GM19463 (cell line): ENCODE results near the gene DMPK.

Experiments
- ATAC-seq: cut with Tn5 transposase; IDR thresholded peaks from one replicate; pipeline ENCODE4 v1.9.1; 2021; ENCODE audit warnings: mild to moderate bottlenecking, moderate library complexity; ENCODE audit not compliant: unreplicated experiment

The DMPK gene

GRCh38 chr19:45770192-45771101 lies 11.8 kb downstream of the DMPK start:
- peak; percentile 48 for ATAC-seq

- no peak for ATAC-seq
Observed at GRCh38 chr19:45769821-45770191, 12.5 kb downstream of the DMPK start.

- ATAC-seq: peak; percentile 59
Observed at GRCh38 chr19:45768984-45769782, 13.1 kb downstream of the DMPK start, which contains the start of gene SIX5. Gene SIX5, minus strand, starts transcription at chr19:45769252. Its CDS starts 408 bp downstream, at chr19:45768844.

- ATAC-seq: no peak
Observed at GRCh38 chr19:45768655-45768983, 13.7 kb downstream of the DMPK start.

GRCh38 chr19:45767881-45768654 lies 14.2 kb downstream of the DMPK start:
- no peak for ATAC-seq

GRCh38 chr19:45767410-45767880 lies 14.8 kb downstream of the DMPK start:
- no peak for ATAC-seq

GRCh38 chr19:45766869-45767346 lies 15.4 kb downstream of the DMPK start:
- no peak for ATAC-seq

DNA sequence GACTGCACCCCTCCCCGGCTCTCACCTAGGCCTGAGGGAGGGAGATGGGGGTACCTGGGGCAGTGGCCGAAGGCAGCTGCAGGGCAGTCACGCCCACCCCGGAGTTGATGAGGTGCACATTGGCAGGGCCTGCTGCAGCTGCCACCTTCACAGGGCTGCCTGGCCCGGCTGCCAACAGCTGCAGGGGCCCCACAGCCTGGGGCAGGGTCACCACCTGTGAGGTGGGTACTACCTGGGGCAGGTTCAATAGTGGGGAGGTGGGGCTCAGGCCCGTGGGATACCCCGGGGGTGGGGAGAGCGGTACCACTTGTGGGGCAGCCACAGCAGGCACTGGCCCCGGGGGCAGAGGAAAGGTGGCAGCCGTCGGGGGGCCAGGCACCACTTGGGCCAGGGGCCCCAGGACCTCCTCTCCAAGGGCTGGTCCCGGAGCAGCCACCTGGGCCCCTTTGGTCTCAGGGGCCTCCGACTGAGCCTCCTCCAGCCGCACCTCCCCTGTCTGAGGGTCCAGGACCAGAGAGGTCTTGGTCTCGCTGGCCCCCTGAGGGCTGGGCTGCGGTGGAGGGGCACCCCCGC lies 15.9 kb downstream of the DMPK start:
- no peak for ATAC-seq

GRCh38 chr19:45765702-45766295 lies 16.5 kb downstream of the DMPK start:
- ATAC-seq: no peak

GRCh38 chr19:45764945-45765701 lies 17.2 kb downstream of the DMPK start:
- no peak for ATAC-seq

DNA sequence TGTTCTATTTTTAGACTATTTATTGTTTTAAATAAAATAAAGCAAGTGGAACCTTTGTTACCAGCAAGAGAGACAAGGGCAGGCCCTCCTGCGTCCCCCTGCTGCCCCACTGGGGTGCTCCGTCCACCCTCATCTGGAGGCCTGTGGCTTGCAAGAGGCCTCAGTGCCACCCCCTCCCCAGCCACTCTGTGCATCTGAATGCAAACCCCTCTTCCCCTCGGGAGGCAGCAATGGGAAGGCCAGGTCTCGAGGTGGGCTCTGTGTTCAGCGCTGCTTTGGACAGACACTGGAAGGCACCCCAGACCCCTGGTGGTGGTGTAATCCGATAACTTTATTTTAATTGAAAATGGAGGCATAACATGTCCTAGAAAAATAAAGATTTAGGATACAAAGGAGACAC lies 17.8 kb downstream of the DMPK start:
- ATAC-seq: no peak

DNA sequence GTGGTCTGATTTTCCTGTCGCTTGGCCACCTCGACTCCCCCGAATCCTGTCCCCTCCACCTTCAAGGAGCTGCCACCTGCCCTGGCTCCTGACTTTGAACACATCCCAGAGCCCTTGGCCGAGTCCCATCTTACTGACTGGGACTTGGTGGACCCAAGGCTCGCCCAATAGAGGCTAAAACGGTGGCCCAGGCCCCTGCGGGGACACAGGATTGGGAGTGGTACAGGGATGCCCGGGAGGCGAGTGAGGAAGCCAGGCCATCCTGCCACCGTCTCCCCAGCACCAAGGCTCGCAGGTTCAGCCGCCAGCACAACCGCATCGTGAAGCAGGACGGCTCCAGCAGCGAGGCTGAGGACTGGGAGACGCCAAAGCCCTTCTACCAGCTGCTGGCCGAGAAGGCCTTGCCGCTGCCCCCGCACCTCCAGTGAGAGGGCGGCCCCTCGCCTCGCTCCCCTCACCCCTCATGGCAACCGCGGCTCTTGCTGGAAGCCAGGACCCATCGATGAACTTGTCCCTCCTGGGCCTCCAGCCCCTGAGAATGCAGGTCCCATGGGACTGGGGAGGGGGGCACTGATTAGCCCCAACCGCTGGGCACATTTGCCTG lies 18.5 kb downstream of the DMPK start:
- no peak for ATAC-seq

- ATAC-seq: no peak
Observed at GRCh38 chr19:45762870-45763631, 19.2 kb downstream of the DMPK start.

DNA sequence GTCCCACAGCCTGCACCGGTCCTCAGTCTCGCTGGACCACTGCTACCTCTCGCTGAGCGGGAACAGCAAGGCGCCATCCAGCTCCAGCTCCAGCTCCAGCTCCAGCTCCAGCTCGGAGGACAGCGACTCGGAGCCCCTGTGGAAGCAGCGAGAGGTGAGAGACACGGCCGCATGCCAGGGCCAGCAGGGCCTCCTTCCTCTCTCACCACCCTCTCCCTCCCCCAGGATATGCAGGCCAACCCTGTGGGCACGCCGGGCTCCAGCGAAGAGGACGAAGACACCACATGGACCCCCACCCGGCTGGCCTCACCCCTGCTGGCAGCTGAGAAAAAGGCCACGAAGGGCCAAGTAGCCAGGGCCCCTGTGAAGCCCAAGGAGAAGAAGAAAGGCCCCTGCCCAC lies 20.6 kb downstream of the DMPK start:
- no peak for ATAC-seq

GRCh38 chr19:45758921-45759320 lies 23.4 kb downstream of the DMPK start:
- ATAC-seq: no peak

DNA sequence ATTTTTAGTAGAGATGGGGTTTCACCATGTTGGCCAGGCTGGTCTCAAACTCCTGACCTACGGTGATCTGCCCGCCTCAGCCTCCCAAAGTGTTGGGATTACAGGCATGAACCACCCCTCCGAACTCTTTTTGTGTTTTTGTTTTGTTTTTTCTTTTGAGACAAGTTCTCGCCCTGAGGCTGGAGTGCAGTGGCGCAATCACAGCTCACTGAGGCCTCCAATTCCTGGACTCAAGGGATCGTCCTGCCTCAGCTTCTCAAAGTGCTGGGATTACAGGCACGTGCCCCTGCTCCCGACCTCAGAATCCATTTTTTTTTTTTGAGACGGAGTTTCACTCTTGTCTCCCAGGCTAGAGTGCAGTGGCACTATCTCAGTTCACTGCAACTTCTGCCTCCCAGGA lies 24.6 kb downstream of the DMPK start:
- no peak for ATAC-seq

- no peak for ATAC-seq
Observed at GRCh38 chr19:45754323-45754722, 28.0 kb downstream of the DMPK start.

GRCh38 chr19:45753548-45753947 lies 28.7 kb downstream of the DMPK start:
- no peak for ATAC-seq
